UCSD-AML1 (cell line): Measurements from ENCODE around the gene COL28A1.
"Not testable (repeated sequence)": the region's sequence is repeated elsewhere in the genome, so short reads cannot be mapped to it uniquely, and the experiment has no call there.

Source experiments
- DNase-seq: peaks from one replicate; lab custom pipeline; 2025; ENCODE audit not compliant: unreplicated experiment; lab: John Stamatoyannopoulos, UW

COL28A1 gene

GRCh38 chr7:7421826-7422225 lies 113.8 kb downstream of the COL28A1 start:
- DNase-seq = no peak

GRCh38 chr7:7418997-7419396 lies 116.7 kb downstream of the COL28A1 start:
- no peak for DNase-seq

- no peak for DNase-seq
Measured at GRCh38 chr7:7417851-7418250, 117.8 kb downstream of the COL28A1 start.

GRCh38 chr7:7417414-7417813 lies 118.3 kb downstream of the COL28A1 start:
- no peak for DNase-seq

GRCh38 chr7:7416031-7416858 lies 119.4 kb downstream of the COL28A1 start:
- no peak for DNase-seq

- DNase-seq = no peak
Measured at GRCh38 chr7:7414791-7415603, 120.7 kb downstream of the COL28A1 start.

- DNase-seq = no peak
Measured at GRCh38 chr7:7408001-7408770, 127.5 kb downstream of the COL28A1 start.

- DNase-seq = no peak
Measured at GRCh38 chr7:7405461-7405860, 130.2 kb downstream of the COL28A1 start.

- no peak for DNase-seq
Measured at GRCh38 chr7:7399707-7400106, 136.0 kb downstream of the COL28A1 start.

- no peak for DNase-seq
Measured at GRCh38 chr7:7395785-7396184, 139.9 kb downstream of the COL28A1 start.

GRCh38 chr7:7388164-7388563 lies 147.5 kb downstream of the COL28A1 start:
- not testable (repeated sequence) for DNase-seq

GRCh38 chr7:7385421-7385820 lies 150.3 kb downstream of the COL28A1 start:
- DNase-seq = no peak

GRCh38 chr7:7384228-7384627 lies 151.4 kb downstream of the COL28A1 start:
- no peak for DNase-seq

- DNase-seq = no peak
Measured at GRCh38 chr7:7375538-7375937, 160.1 kb downstream of the COL28A1 start.

GRCh38 chr7:7370076-7370475 lies 165.6 kb downstream of the COL28A1 start:
- no peak for DNase-seq

GRCh38 chr7:7369134-7369533 lies 166.5 kb downstream of the COL28A1 start:
- DNase-seq = no peak

- no peak for DNase-seq
Measured at GRCh38 chr7:7354674-7355073, 181.0 kb downstream of the COL28A1 start.

GRCh38 chr7:7352845-7353244 lies 182.8 kb downstream of the COL28A1 start:
- no peak for DNase-seq

- no peak for DNase-seq
Measured at GRCh38 chr7:7351832-7352231, 183.8 kb downstream of the COL28A1 start.

- DNase-seq = no peak
Measured at GRCh38 chr7:7351156-7351555, 184.5 kb downstream of the COL28A1 start.

GRCh38 chr7:7349156-7349555 lies 186.5 kb downstream of the COL28A1 start:
- DNase-seq = no peak
